Brain microvascular endothelial cell (primary cell): ENCODE results near the gene C6orf163.

Experiments used
- DNase-seq: peaks from one replicate; pipeline ENCODE4 v3.0.0-alpha.2; 2020
- H3K27ac ChIP-seq: fragments of 250-450 bp; sonication (Bioruptor Pico); 2 replicates; pipeline ENCODE4 v1.5.1; 2020; ENCODE audit warnings: mild to moderate bottlenecking, moderate library complexity
- H3K27me3 ChIP-seq: fragments of 250-450 bp; sonication (Bioruptor Pico); replicated peaks from 2 replicates; pipeline ENCODE4 v1.5.1; 2020; ENCODE audit warnings: mild to moderate bottlenecking
- H3K36me3 ChIP-seq: fragments of 250-450 bp; sonication (Bioruptor Pico); replicated peaks from 2 replicates; pipeline ENCODE4 v1.5.1; 2020; ENCODE audit warnings: mild to moderate bottlenecking
- H3K4me3 ChIP-seq: 2 replicates; pipeline ENCODE4 v1.5.1; 2011; ENCODE audit warnings: low read depth, mild to moderate bottlenecking, control low read depth, low read length, moderate library complexity
- CTCF ChIP-seq: IDR thresholded peaks from 2 replicates; pipeline ENCODE4 v1.5.1; 2011; ENCODE audit warnings: low read depth, mild to moderate bottlenecking, moderate library complexity, low read length, control low read depth, inconsistent platforms; ENCODE audit errors: missing control alignments
- in situ Hi-C: cut with HindIII; loops from 2 replicates; pipeline ENCODE4 v1.10.0; 2017; ENCODE audit warnings: low sequenced_read_pairs, low pct_ligation_motif_present

Gene C6orf163

GRCh38 chr6:87393026-87393622 lies 48.5 kb downstream of the C6orf163 start:
- H3K27ac ChIP-seq = no peak overlapping the region
- peak; percentile 57 for TF ChIP-seq CTCF
- no peaks in the 10 kb centered on the region for H3K27me3 ChIP-seq
- no peak overlapping the region for H3K4me3 ChIP-seq
- H3K36me3 ChIP-seq = no peaks in the 10 kb centered on the region
- in situ Hi-C loops = no loop called here
- DNase-seq = peak; percentile 64

DNA sequence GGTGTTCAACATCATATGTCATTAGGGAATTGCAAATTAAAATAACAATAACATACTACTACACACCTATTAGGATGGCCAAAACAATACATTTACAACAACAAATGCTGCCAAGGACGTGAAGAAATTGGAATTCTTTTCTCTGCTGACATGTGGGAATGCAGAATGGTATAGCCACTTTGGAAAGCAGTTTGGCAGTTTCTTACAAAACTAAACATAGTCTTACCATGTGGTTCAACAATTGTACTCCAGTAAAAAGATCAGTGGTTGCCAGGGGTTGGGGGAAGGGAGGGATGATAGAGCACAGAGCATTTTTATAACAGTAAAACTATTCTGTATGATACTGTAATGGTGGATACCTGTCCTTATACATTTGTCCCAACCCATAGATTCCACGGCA lies 50.8 kb downstream of the C6orf163 start:
- Histone ChIP-seq H3K27me3 (no peaks in the 10 kb centered on the region), H3K36me3 (no peaks in the 10 kb centered on the region), H3K4me3 (no peak overlapping the region), H3K27ac (no peak overlapping the region)
- TF ChIP-seq CTCF = no peak
- no peak for DNase-seq
- in situ Hi-C loops = no loop called here

DNA sequence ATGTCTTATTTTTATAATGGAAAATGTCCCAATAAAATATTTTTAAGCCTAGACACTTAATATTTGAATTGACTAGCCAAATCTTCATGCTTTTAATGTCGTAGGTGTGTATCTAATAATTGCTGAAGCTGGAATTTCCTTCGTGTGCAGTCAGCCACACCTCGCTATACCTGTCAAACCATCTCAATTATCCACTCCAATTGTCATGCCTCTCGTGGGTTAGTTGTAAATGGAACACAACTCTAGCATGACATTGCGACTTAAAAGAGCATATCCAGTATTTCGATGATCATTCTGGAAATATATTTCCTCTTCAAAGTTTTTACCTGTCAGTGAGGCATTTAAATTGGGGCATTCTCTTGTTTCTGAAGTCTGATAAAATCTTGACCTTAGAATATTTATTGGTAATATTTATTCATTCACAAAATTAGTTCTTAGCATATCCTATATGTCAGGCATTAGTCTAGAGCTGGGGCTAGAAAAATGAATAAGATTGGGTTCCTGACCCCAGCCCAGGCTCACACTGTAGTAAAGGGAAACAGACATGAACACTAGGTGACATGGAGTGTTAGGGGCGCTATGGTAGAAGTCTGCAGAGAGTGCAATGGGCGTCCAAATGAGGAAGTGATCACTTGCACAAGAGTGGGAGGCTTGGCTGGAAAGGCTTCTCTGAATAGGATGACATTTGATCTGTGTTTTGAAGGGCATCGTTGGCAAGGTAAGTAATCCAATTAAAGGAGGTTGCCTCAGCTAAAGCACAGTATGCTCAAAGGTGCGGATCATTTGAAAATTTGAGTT lies 52.2 kb downstream of the C6orf163 start:
- Histone ChIP-seq H3K27me3 (no peaks in the 10 kb centered on the region), H3K4me3 (no peak overlapping the region), H3K36me3 (no peaks in the 10 kb centered on the region), H3K27ac (no peak overlapping the region)
- no peak for TF ChIP-seq CTCF
- in situ Hi-C loops = no loop called here
- DNase-seq = no peak

DNA sequence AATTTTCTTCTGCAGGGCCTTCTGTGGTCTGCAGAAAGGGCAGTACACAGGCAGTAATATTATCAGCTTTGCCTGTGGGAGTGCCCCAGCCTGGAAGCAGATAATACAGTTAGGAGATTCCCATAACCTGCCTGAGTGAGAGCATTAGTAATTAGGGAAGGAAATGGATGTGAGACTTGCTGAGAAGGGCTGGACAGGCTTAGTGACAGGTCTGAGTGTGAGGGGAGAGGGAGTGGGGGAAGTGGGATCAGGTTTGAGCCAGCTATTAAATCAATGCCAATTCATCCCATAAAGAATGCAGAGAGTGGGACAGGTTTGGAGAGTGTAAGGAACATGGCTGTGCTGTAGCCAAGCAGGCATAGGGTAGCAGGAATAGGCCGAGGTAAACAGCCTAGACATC lies 53.0 kb downstream of the C6orf163 start:
- H3K27ac ChIP-seq = no peak overlapping the region
- no peaks in the 10 kb centered on the region for H3K36me3 ChIP-seq
- in situ Hi-C loops = no loop called here
- TF ChIP-seq CTCF = no peak
- H3K4me3 ChIP-seq = no peak overlapping the region
- H3K27me3 ChIP-seq = no peaks in the 10 kb centered on the region
- no peak for DNase-seq

DNA sequence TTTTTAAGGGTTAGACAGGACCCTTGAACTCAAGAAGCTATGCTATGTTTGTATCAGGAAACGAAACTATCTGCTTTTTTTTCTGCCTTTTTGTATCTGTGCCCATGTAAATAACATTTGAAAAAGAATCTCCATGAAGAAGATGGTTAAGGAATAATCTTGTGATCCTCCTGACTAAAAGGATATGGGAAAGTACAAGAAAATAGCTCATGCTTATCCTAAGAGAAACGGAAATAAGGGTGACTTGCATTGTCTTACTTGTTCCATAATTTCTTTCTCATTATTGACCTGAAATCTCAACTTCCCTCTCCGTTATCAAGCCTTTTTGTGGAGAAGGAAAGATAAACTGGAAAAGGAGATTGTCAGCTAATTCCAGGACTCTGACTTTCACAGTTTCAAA lies 57.2 kb downstream of the C6orf163 start:
- Histone ChIP-seq H3K27me3 (no peaks in the 10 kb centered on the region), H3K36me3 (no peaks in the 10 kb centered on the region), H3K27ac (no peak overlapping the region), H3K4me3 (no peak overlapping the region)
- no peak for TF ChIP-seq CTCF
- no peak for DNase-seq
- in situ Hi-C loops = no loop called here
